Stomach (tissue), 9 donors: ENCODE measurements around the gene IPCEF1. TPM values are rescaled to one million over a fixed set of nuclear protein-coding genes. Genes with fewer than 3 reads are reported as not detected.

Source experiments
- DNase-seq, 2 donors: peaks; one replicate each; pipeline versions ENCODE4 v3.0.0 to v3.0.0-alpha.2; 2013 to 2019
- H3K27ac ChIP-seq, 5 donors: fragments of 200-600 bp in 4 of 5; sonication (generic) in 4 of 5; one replicate each; pipeline ENCODE4 v1.5.1; 2013 to 2019; ENCODE audit warnings: mild to moderate bottlenecking in 1 of 5, moderate library complexity in 1 of 5
- H3K27me3 ChIP-seq, 3 donors: fragments of 200-600 bp; sonication (generic); one replicate each; pipeline ENCODE4 v1.5.1; 2017 to 2019; ENCODE audit warnings: mixed run types in 1 of 3
- H3K36me3 ChIP-seq, 4 donors: fragments of 200-600 bp; sonication (generic); 1 replicate in 3 of 4; 2 replicates in 1 of 4; pipeline ENCODE4 v1.5.1; 2016 to 2019
- H3K4me1 ChIP-seq, 4 donors: fragments of 200-600 bp; sonication (generic); one replicate each; pipeline ENCODE4 v1.5.1; 2016 to 2019
- H3K4me3 ChIP-seq, 4 donors: fragments of 200-600 bp; sonication (generic) in 3 of 4; one replicate each; pipeline ENCODE4 v1.5.1; 2016 to 2019; ENCODE audit warnings: mild to moderate bottlenecking in 1 of 4
- H3K9me3 ChIP-seq, 4 donors: fragments of 200-600 bp; sonication (generic); one replicate each; pipeline ENCODE4 v1.5.1; 2016 to 2019
- CTCF ChIP-seq, 7 experiments: fragments of 450-650 bp in 4 of 7; fragments of 200-600 bp in 3 of 7; sonication (generic) in 3 of 7; IDR thresholded peaks; one replicate each; pipeline ENCODE4 v1.5.1; 2016 to 2019; ENCODE audit warnings: antibody characterized with exemption in 7 of 7, control low read depth in 2 of 7, mild to moderate bottlenecking in 1 of 7
- EP300 ChIP-seq: sonication (generic); formaldehyde crosslinking; IDR thresholded peaks from one replicate; pipeline ENCODE4 v1.6.1; 2017; ENCODE audit warnings: antibody characterized with exemption
- POLR2A ChIP-seq, 4 donors: fragments of 450-650 bp; IDR thresholded peaks; one replicate each; pipeline ENCODE4 v1.6.1; 2016; ENCODE audit warnings: antibody characterized with exemption in 4 of 4, control low read depth in 2 of 4, mild to moderate bottlenecking in 1 of 4, moderate library complexity in 1 of 4
- POLR2AphosphoS5 ChIP-seq, 3 donors: sonication (generic); formaldehyde crosslinking; IDR thresholded peaks; one replicate each; pipeline ENCODE4 v1.6.1; 2016; ENCODE audit warnings: antibody characterized with exemption in 3 of 3
- WGBS, 5 donors: extraction: QIAGEN DNeasy Blood & Tissue Kit in 3 of 5; methylation state at CpG; one replicate each; pipeline versions ENCODE4 v1.1.5 to v1.1.7; 2013 to 2018; 5-methylcytosine and 5-hydroxymethylcytosine counted together
- intact Hi-C: fragments of 100-400 bp; cut with DNase I; formaldehyde crosslinking; loops from one replicate; pipeline ENCODE4 v1.15.1; 2023; ENCODE audit warnings: low total_unique reads
- polyA plus RNA-seq, 3 donors: library from polyadenylated mRNA; stranded (reverse); fragments of 200-250 nt; gene quantifications; one replicate each; pipeline ENCODE4 v1.2.3, GENCODE V29; 2013
- total RNA-seq, 5 donors: library from RNA; depleted of rRNA; stranded (reverse); fragments of >200 nt; gene quantifications; one replicate each; pipeline versions ENCODE4 v1.1.0 to v1.2.3, GENCODE V29; 2014 to 2016
- donor health status: healthy with polysubstance abuse.
- donor health status: Bipolar disorder and iron deficiency.
- donor health status: healthy.

Gene IPCEF1
- total and polyA plus RNA-seq, 8 donors = under 0.01 to 47.1 (median 1.4) TPM; not detected in 2

GRCh38 chr6:154230393-154230792 is 126.2 kb downstream of the IPCEF1 start:
- Histone ChIP-seq H3K4me1 (no peaks in the 10 kb centered on the region), H3K27ac (no peak overlapping the region), H3K36me3 (no peaks in the 10 kb centered on the region), H3K4me3 (no peak overlapping the region), H3K27me3 (no peaks in the 10 kb centered on the region), H3K9me3 (no peaks in the 10 kb centered on the region)
- no peak for TF ChIP-seq CTCF (IDR thresholded peaks at IDR 0.05)
- no peak for TF ChIP-seq POLR2A (IDR thresholded peaks at IDR 0.05)
- TF ChIP-seq EP300 = no peak
- no peak for TF ChIP-seq POLR2AphosphoS5 (IDR thresholded peaks at IDR 0.05)
- 74 to 91% (median 87%) methylated on average over 3 of the region's 3 CpGs for WGBS, 5 donors
- intact Hi-C loops = no loop called here
- no peak for DNase-seq

- Histone ChIP-seq H3K27me3 (no peaks in the 10 kb centered on the region), H3K9me3 (no peaks in the 10 kb centered on the region), H3K4me1 (no peaks in the 10 kb centered on the region), H3K4me3 (no peak overlapping the region), H3K36me3 (no peaks in the 10 kb centered on the region), H3K27ac (no peak overlapping the region)
- intact Hi-C loops = no loop called here
- no peak for TF ChIP-seq CTCF (IDR thresholded peaks at IDR 0.05)
- no peak for TF ChIP-seq POLR2A (IDR thresholded peaks at IDR 0.05)
- no peak for TF ChIP-seq EP300
- TF ChIP-seq POLR2AphosphoS5 (IDR thresholded peaks at IDR 0.05) = no peak
- 73 to 83% (median 79%) methylated on average over 6 of the region's 6 CpGs for WGBS, 5 donors
- no peak for DNase-seq
These were observed 126.8 kb downstream of the IPCEF1 start for GRCh38 chr6:154229786-154230185.

- no peak for DNase-seq
- Histone ChIP-seq H3K4me3 (no peak overlapping the region), H3K36me3 (no peaks in the 10 kb centered on the region), H3K27ac (no peak overlapping the region), H3K27me3 (no peaks in the 10 kb centered on the region), H3K4me1 (no peaks in the 10 kb centered on the region), H3K9me3 (no peaks in the 10 kb centered on the region)
- intact Hi-C loops = no loop called here
- 81 to 93% (median 91%) methylated on average over 4 of the region's 4 CpGs for WGBS, 5 donors
- TF ChIP-seq EP300 = no peak
- TF ChIP-seq CTCF (IDR thresholded peaks at IDR 0.05) = no peak
- TF ChIP-seq POLR2A (IDR thresholded peaks at IDR 0.05) = no peak
- no peak for TF ChIP-seq POLR2AphosphoS5 (IDR thresholded peaks at IDR 0.05)
These were observed 128.1 kb downstream of the IPCEF1 start for GRCh38 chr6:154228521-154228905.

GRCh38 chr6:154227862-154228520 is 128.6 kb downstream of the IPCEF1 start:
- intact Hi-C loops = no loop called here
- WGBS, 5 donors = 83 to 91% (median 89%) methylated on average over 7 of the region's 7 CpGs
- no peaks in the 10 kb centered on the region for H3K27me3 ChIP-seq
- H3K36me3 ChIP-seq = no peaks in the 10 kb centered on the region
- no peaks in the 10 kb centered on the region for H3K9me3 ChIP-seq
- H3K4me1 ChIP-seq = no peaks in the 10 kb centered on the region
- no peak overlapping the region for H3K4me3 ChIP-seq
- TF ChIP-seq POLR2A (IDR thresholded peaks at IDR 0.05) (no peak), POLR2AphosphoS5 (IDR thresholded peaks at IDR 0.05) (no peak), EP300 (no peak)
- no peak overlapping the region for H3K27ac ChIP-seq
- DNase-seq = no peak

GRCh38 chr6:154226461-154226860 is 130.1 kb downstream of the IPCEF1 start:
- intact Hi-C loops = no loop called here
- no peaks in the 10 kb centered on the region for H3K4me1 ChIP-seq
- WGBS, 5 donors = 87 to 94% (median 90%) methylated on average over 3 of the region's 3 CpGs
- H3K27me3 ChIP-seq = no peaks in the 10 kb centered on the region
- H3K4me3 ChIP-seq = no peak overlapping the region
- no peak for DNase-seq
- H3K36me3 ChIP-seq = no peaks in the 10 kb centered on the region
- TF ChIP-seq EP300 = no peak
- no peak for TF ChIP-seq POLR2A (IDR thresholded peaks at IDR 0.05)
- no peak for TF ChIP-seq CTCF (IDR thresholded peaks at IDR 0.05)
- TF ChIP-seq POLR2AphosphoS5 (IDR thresholded peaks at IDR 0.05) = no peak
- no peaks in the 10 kb centered on the region for H3K9me3 ChIP-seq
- H3K27ac ChIP-seq = no peak overlapping the region
